NCI-H2227 treated with DMSO at 0.1 percent for 48 hours (cell line): ENCODE results near the gene TRIM62.
"Not testable (repeated sequence)": the region's sequence is repeated elsewhere in the genome, so short reads cannot be mapped to it uniquely, and the experiment has no call there.

Experiments
- DNase-seq: peaks from one replicate; lab custom pipeline; 2025; lab: John Stamatoyannopoulos, UW

TRIM62 gene

DNA sequence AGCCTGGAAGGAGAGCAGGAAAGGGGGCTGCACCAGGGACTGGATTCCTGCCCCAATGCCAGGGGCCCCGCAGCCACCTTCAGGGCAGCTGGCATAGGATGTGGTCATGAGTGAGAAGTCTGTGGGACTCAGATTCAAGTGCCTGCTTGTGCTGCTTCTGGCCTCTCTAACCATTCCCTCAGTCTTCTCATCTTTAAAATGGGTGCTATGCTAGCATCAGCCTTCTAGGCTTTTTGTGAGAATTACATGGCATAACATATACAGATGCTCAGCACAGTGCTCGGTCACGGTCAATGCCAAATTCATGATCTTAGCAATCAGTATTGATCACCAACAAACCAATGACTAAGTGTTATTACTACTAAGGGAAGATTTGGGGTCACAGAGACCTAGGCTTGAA, 23.5 kb downstream of the TRIM62 start:
- no peak for DNase-seq

DNA sequence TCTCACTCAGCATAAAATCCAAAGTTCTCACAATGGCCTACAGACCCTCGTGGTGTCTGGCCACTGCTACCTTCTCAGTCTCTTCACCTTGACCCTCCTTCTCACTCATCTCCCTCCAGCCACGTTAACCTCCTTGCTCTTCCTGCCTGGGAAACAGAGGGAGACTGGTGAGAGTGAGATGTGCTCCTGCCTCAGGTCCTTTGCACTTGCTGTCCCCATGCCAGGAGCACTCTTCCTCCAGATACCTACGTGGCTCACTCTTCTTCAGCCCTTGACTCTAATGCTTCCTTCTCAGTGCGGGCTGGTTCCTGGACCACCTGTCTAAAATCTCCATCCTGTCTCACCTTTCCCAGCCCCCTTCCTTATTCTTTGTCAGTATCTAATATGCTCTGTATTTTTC, 24.7 kb downstream of the TRIM62 start:
- no peak for DNase-seq

- no peak for DNase-seq
Observed at GRCh38 chr1:33155877-33156538, 25.8 kb downstream of the TRIM62 start.

GRCh38 chr1:33153650-33154049, 28.2 kb downstream of the TRIM62 start:
- DNase-seq: no peak

DNA sequence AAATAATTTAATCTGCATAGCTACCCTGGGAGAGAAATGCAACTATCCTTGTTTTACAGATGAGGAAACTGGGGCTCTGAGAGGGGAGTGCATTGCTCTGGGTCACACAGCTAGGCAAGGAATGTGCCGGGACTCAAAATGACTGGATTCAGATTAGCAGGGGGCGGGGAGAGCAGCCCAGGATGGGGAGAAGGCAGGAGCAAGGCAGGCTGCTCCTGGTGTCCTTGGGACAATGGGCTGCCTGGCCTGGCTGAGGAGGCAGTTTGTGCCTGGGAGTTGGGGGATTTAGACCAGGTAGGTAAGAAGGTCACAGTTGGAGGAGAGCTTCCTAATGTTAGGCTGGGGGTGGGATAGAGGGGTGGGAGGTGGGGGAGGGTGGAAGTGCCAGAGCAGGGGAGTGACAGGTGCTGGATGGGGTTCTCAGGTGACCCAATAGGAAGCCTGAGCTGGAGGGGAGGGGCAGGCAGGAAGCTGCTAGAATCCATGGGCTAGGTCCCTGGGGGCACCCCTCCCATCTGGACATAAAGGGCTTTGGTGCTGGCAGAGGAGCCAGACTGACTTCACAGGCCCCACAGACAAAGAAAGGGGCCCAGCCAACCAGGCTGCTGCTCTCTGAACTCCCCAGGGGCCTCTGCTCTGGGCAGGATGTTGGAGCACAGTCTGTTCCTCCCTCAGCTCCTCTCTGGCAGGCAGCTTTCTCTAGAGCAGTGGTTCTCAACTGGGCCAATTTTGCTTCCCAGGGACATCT, 29.0 kb downstream of the TRIM62 start:
- no peak for DNase-seq

- no peak for DNase-seq
Observed at GRCh38 chr1:33151116-33151515, 30.7 kb downstream of the TRIM62 start.

DNA sequence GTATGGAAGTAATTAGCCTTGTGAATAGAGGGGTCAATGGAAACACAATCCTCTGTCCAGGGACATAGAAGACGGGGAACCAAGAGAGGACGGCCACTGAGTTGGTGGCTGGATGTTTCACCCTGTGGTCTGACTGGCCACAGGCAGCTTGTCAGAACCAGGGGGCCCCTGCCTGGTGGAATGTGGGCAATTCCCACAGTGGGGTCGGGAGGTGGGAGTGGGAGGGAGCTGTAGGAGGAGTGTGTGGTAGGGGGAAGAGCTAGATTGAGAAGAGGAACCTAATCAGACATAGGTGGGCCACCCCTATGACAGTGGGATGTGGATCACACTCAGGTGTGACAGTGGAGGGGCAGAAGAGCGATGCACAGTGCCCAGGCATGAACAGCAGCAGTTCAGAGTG, 31.3 kb downstream of the TRIM62 start:
- DNase-seq: no peak

DNA sequence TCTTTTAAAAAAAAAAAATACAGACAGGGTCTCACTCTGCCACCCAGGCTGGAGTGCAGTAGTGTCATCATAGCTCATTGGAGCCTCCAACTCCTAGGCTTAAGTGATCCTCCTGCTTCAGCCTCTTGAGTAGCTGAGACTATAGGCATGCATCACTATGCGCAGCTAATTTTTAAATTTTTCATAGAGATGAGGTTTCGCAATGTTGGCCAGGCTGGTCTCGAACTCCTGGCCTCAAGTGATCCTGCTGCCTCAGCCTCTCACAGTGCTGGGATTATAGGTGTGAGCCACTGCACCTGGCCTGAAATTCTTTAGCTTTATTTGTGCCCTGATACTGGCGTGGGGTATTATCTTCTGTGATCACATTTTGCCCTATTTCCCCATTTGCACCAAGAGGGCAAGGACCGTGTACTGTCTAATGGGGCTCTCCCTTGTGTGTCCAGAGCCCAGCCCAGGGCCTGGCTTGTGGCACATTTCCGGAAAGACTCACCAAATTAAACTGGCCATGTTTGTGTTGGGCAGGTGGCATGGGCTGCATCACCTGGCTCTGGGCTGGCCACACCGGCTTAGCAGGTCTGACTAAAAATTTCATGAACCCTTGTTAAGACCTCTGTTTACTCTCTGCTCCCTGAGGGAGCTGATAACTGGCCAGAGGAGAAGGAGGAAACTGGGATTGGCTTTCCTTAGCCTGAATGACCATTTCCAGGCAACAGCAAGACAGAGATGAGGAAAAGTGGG, 32.2 kb downstream of the TRIM62 start:
- no peak for DNase-seq

DNA sequence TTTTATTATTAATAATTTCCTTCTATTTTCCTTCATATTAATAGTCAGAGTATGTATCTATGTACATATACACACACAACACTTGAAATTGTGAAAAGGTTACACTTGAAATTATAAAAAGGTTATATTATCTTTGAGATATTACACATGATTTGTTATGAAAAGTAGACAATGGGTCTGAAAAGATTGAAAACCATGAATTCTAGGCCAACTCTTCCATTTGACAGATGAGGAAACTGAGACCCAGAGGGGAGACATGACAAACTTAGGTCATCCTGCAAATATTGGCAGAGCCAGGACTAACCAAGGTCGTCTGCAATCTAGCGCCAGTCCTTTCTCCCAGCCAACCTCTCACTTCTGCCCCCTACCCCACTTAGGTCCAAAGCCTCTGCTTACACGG, 33.2 kb downstream of the TRIM62 start:
- DNase-seq: no peak

DNA sequence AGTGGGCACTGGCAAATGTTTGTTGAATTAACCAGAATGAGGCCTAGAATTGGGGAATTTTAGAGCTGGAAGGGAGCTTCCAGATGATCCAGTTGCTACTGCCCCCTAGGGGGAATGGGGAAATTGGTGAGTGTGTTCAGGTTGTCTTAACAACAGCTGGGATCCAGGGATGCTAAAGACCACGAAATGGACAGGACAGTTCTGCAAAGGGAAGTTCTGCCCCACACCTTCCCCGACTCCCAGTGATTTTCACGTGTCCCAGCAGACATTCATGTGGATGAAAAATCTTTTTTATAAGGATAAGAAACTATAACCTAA, 33.9 kb downstream of the TRIM62 start:
- no peak for DNase-seq

DNA sequence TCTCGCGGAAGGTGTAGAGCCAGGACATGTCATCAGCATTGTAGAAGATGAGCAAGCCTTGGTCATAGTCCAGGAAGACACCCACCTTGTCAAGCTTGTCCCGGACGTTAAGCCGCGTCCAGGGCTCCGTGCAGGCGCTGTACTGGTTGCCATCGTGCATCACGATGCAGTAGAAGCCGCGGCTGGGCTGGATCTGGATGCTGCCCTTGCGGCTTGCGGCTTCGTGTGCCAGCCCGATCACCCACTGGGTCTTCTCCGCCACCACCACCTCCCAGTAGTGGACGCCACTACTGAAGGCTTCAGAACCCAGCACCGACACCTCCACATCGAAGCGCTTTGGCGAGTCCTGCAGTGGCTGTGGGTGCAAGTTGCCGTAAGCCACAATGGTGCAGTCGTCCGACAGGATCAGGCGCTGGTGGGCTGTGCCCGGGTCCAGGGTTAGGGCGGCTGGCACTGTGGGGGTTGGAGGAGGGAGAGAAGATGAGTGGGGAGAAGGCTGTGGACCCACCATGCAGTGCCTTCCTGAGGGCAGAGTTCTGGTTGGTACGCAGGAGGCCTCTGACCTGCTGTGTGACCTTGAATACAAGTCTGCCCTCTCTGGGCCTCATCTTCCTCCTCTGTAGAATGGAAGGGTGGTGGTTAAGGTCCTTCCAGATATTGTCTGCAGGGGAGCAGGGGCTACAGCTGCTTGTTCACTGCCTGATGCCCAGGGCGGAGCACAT, 34.4 kb downstream of the TRIM62 start:
- no peak for DNase-seq

GRCh38 chr1:33146003-33146402, 35.8 kb downstream of the TRIM62 start:
- no peak for DNase-seq

GRCh38 chr1:33143698-33144097, 38.1 kb downstream of the TRIM62 start:
- DNase-seq: no peak

DNA sequence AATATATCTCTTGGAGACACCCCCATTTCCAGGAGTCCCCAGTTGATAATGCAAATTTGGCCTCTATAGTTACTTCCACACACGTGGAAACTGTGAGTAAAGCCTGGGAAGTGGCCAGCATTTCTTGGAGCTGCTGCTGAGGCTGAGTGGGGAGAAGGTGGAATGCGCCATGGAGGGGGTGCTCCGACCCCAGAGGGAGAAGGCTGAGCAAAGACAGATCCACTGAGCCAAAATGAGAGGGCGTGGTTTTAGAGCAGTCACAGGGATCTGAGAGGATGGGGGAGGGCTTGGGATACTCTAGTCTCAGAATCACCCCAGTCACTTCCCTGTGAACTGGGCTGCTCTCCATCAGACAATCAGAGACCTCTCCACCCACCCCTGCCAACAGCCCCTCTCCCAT, 38.7 kb downstream of the TRIM62 start:
- DNase-seq: no peak

DNA sequence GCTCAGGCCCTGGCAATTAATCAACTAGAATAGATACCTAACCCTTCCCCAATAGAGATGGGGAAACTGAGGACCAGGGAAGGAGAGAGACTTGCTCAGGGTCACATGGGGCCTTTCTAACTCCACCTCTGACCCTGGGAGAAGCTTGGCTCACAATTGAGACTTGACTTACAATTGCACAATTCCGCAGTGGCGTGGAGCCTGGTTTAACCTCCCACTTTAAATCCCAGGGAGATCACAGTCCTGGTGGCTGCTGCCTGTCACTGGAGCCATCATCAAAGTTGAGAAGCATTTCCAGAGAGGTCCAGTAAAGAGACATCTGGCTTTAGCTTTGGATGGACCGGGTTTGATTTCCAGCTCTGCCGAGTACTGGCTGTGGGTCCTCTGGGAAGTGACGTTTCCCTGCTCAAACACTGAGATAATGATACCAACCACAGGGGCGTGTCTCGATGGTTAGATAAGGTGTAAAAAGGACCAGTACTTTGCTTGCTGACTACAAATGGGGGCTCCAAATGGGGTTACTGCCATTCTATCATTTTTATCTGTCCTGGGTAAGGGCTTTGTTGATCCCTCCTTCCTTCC, 39.3 kb downstream of the TRIM62 start:
- DNase-seq: no peak

DNA sequence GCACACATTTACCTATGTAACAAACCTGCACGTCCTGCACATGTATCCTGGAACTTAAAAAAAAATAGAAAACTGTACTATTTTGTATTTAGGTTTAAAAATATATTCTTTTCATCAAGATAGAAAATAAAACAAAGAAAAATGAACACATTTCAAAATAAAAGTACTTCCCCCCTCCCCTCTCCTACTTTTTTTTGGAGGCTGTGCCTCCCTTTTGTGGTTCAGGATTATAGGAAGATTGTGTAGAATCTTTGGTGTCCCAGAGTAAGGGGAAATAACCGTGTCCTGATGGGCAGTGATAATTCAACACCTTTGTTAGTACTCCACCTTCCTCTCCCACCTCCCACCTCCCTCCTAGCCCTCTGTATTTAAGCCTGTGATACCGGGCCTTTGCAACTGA, 40.1 kb downstream of the TRIM62 start:
- no peak for DNase-seq

- DNase-seq: no peak
Observed at GRCh38 chr1:33141216-33141615, 40.6 kb downstream of the TRIM62 start.

GRCh38 chr1:33140153-33141149, 41.4 kb downstream of the TRIM62 start:
- DNase-seq: no peak

GRCh38 chr1:33137800-33138199, 44.0 kb downstream of the TRIM62 start:
- no peak for DNase-seq

GRCh38 chr1:33136041-33136440, 45.8 kb downstream of the TRIM62 start:
- DNase-seq: not testable (repeated sequence)

GRCh38 chr1:33133478-33134105, 48.3 kb downstream of the TRIM62 start:
- DNase-seq: no peak
